Uterus (tissue), 2 donors: Measurements from ENCODE around the gene FSIP1.

Experiments
- CTCF ChIP-seq, 4 experiments: fragments of 200-600 bp in 2 of 4; fragments of 450-650 bp in 2 of 4; sonication (generic) in 2 of 4; IDR thresholded peaks; one replicate each; pipeline ENCODE4 v1.5.1; 2016 to 2019; ENCODE audit warnings: antibody characterized with exemption in 4 of 4, mild to moderate bottlenecking in 2 of 4, moderate library complexity in 1 of 4
- POLR2A ChIP-seq, 2 donors: fragments of 450-650 bp; IDR thresholded peaks; one replicate each; pipeline ENCODE4 v1.6.1; 2016; ENCODE audit warnings: antibody characterized with exemption in 2 of 2, mild to moderate bottlenecking in 1 of 2, moderate library complexity in 1 of 2

DNA sequence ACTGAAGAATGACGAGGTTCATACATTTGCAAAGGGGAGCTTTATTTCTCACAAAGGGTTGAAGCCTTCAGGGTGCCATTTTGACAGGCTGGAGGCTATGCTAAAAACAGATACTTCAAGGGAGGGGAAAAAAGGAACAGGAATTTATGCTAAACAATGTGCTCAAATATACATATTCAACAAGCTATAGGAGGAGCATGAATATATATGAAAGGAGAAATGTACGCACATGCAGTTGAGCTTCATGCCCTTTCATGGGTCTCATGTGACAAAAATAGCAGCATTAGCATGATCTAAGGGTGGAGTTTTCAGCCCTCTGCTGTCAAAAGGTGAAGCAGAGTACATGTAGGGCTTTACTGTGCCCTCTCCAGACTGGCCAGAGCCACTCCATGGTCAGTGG is 44.3 kb upstream of the FSIP1 start:
- TF ChIP-seq CTCF (IDR thresholded peaks at IDR 0.05) = no peak
- no peak for TF ChIP-seq POLR2A (IDR thresholded peaks at IDR 0.05)
